ENCODE measurements around the gene CCDC192. TPM values are rescaled to one million over a fixed set of nuclear protein-coding genes. Genes with fewer than 3 reads are reported as not detected.

Gene CCDC192
- total RNA-seq, 1 experiment from 2014 or later, result not detected

DNA sequence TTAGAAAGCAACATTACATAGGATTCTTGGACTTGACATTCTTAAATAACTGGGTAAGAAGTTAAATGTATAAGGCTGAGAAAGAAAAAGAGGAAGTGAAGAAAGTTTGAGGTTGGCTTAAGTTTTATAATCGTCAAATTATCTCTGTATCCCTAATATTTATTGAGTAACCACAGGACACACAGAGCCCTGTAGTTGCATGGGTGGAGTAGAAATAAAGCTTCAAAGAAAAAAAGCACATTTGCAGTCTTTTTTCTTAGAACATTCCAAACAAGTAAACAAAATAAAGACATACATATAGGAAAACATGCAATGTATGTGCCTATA, 137.0 kb downstream of the CCDC192 start:
- intact Hi-C loops (cut with micrococcal nuclease; ENCODE audit: unreplicated experiment), result no loop called here

DNA sequence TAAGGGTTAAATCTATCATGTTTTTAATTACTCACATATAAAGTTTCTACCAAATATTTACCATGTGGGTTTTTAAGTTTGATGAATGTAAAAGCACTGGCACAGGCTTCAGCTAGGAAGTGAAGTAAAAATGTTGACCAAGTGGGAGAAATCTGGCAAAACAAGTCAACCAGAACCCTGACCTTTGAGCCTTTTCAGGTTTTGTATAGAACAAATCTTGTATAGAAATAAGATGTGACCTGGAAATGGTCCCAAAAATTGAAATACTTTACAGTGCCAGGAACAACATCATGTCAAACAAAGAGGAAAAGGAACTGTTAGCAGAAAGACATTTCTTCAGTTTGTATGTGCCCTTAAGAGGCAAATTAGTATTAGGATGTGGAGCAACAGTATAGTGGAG, 137.6 kb downstream of the CCDC192 start:
- no TSS peak for BruUV-seq (replicated peaks)
- Histone ChIP-seq H3K9me3 (ENCODE audit: low read depth, low read length, poor library complexity, severe bottlenecking) (no peaks in the 10 kb centered on the region), H3K27ac (ENCODE audit: low read depth, low read length, poor library complexity, severe bottlenecking) (no peak overlapping the region), H3K27me3 (replicated peaks; ENCODE audit: insufficient read depth, low read depth, low read length, poor library complexity) (no peaks in the 10 kb centered on the region), H3K36me3 (ENCODE audit: insufficient read depth, low read length, poor library complexity, severe bottlenecking) (no peaks in the 10 kb centered on the region), H3K4me1 (ENCODE audit: insufficient read depth, low read length, poor library complexity, severe bottlenecking) (no peaks in the 10 kb centered on the region), H3K4me3 (ENCODE audit: low read depth, low read length, poor library complexity, severe bottlenecking) (no peak overlapping the region)
- DNase-seq (ENCODE audit: low spot score), result no peak
- intact Hi-C loops (cut with micrococcal nuclease; ENCODE audit: unreplicated experiment), result no loop called here
- TF ChIP-seq EZH2 (IDR thresholded peaks at IDR 0.05; ENCODE audit: borderline replicate concordance, low read depth, low read length, poor library complexity, severe bottlenecking), result no peak
- TF ChIP-seq, protein P1, sequence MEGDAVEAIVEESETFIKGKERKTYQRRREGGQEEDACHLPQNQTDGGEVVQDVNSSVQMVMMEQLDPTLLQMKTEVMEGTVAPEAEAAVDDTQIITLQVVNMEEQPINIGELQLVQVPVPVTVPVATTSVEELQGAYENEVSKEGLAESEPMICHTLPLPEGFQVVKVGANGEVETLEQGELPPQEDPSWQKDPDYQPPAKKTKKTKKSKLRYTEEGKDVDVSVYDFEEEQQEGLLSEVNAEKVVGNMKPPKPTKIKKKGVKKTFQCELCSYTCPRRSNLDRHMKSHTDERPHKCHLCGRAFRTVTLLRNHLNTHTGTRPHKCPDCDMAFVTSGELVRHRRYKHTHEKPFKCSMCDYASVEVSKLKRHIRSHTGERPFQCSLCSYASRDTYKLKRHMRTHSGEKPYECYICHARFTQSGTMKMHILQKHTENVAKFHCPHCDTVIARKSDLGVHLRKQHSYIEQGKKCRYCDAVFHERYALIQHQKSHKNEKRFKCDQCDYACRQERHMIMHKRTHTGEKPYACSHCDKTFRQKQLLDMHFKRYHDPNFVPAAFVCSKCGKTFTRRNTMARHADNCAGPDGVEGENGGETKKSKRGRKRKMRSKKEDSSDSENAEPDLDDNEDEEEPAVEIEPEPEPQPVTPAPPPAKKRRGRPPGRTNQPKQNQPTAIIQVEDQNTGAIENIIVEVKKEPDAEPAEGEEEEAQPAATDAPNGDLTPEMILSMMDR (conservative IDR thresholded peaks at IDR 0.05; ENCODE audit: low read depth, low read length), result no peak
- ChIA-PET CTCF (no interaction called here), POLR2A (ENCODE audit: low non-redundant PET) (no interaction called here)

More for the DNA sequence above, 137.0 kb downstream of the CCDC192 start:
- ChIA-PET CTCF (no interaction called here), POLR2A (ENCODE audit: low non-redundant PET) (no interaction called here)
- no peak for TF ChIP-seq EZH2 (IDR thresholded peaks at IDR 0.05; ENCODE audit: borderline replicate concordance, low read depth, low read length, poor library complexity, severe bottlenecking)
- TF ChIP-seq, protein P1 (conservative IDR thresholded peaks at IDR 0.05; ENCODE audit: low read depth, low read length), result no peak
- BruUV-seq (replicated peaks), result no TSS peak
- H3K36me3 ChIP-seq (ENCODE audit: insufficient read depth, low read length, poor library complexity, severe bottlenecking), result no peaks in the 10 kb centered on the region
- no peak overlapping the region for H3K4me3 ChIP-seq (ENCODE audit: low read depth, low read length, poor library complexity, severe bottlenecking)
- H3K27ac ChIP-seq (ENCODE audit: low read depth, low read length, poor library complexity, severe bottlenecking), result no peak overlapping the region
- H3K4me1 ChIP-seq (ENCODE audit: insufficient read depth, low read length, poor library complexity, severe bottlenecking), result no peaks in the 10 kb centered on the region
- H3K9me3 ChIP-seq (ENCODE audit: low read depth, low read length, poor library complexity, severe bottlenecking), result no peaks in the 10 kb centered on the region
- no peaks in the 10 kb centered on the region for H3K27me3 ChIP-seq (replicated peaks; ENCODE audit: insufficient read depth, low read depth, low read length, poor library complexity)
- DNase-seq (ENCODE audit: low spot score), result no peak

DNA sequence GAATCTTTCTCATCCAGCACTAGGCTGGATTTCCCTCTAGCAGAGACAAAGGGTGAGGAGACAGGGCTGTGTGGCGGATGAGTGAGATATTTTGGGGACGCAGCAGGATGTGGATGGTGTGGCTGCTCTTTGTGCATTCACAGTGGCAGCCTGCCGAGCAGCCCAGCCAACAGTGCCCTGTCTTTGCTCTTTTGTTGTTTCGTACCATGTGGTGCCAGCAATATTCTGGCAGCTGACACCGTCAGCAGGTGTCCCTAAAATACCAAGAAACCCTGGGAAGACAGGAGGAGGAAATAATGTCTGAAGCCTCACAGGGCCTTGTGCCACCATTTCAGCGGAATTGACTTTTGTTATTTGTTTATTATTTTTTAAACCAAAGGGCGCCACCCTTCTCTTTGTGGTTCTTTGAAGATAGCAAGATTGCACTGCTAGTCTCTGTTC, 141.4 kb downstream of the CCDC192 start:
- Histone ChIP-seq H3K27ac (ENCODE audit: low read depth, low read length, poor library complexity, severe bottlenecking) (no peak overlapping the region), H3K36me3 (ENCODE audit: insufficient read depth, low read length, poor library complexity, severe bottlenecking) (no peaks in the 10 kb centered on the region), H3K27me3 (replicated peaks; ENCODE audit: insufficient read depth, low read depth, low read length, poor library complexity) (no peaks in the 10 kb centered on the region), H3K9me3 (ENCODE audit: low read depth, low read length, poor library complexity, severe bottlenecking) (no peaks in the 10 kb centered on the region), H3K4me3 (ENCODE audit: low read depth, low read length, poor library complexity, severe bottlenecking) (no peak overlapping the region), H3K4me1 (ENCODE audit: insufficient read depth, low read length, poor library complexity, severe bottlenecking) (no peaks in the 10 kb centered on the region)
- CTCF ChIA-PET, result no interaction called here
- no peak for DNase-seq (ENCODE audit: low spot score)
- POLR2A ChIA-PET (ENCODE audit: low non-redundant PET), result no interaction called here
- BruUV-seq (replicated peaks), result no TSS peak
- TF ChIP-seq EZH2 (IDR thresholded peaks at IDR 0.05; ENCODE audit: borderline replicate concordance, low read depth, low read length, poor library complexity, severe bottlenecking), result no peak
- TF ChIP-seq, protein P1 (conservative IDR thresholded peaks at IDR 0.05; ENCODE audit: low read depth, low read length), result no peak
- intact Hi-C loops (cut with micrococcal nuclease; ENCODE audit: unreplicated experiment), result no loop called here
